Endothelial cell of umbilical vein (primary cell): ENCODE results near the gene EDN1. TPM values are rescaled to one million over a fixed set of nuclear protein-coding genes. Genes with fewer than 3 reads are reported as not detected.

ENCODE experiments used
- BruUV-seq: library from RNA; stranded (reverse); fragments of 400-500 nt; replicated peaks from 2 replicates; lab custom pipeline; 2021; lab: Mats Ljungman, UMichigan
- CTCF ChIA-PET: fragments of 300-600, 350-600 bp; sonication (Branson Sonifier 250); formaldehyde crosslinking; loops from one replicate; lab custom pipeline; 2021; ENCODE audit warnings: antibody characterized with exemption, inconsistent platforms; lab: Charles Lee
- POLR2A ChIA-PET: fragments of 300-600, 350-600 bp; sonication (Branson Sonifier 250); formaldehyde crosslinking; loops from one replicate; lab custom pipeline; 2021; ENCODE audit warnings: antibody characterized with exemption, inconsistent platforms; lab: Charles Lee
- DNase-seq: peaks from one replicate; pipeline ENCODE4 v3.0.0-alpha.2; 2011; ENCODE audit warnings: low read depth, low spot score
- FAIRE-seq: peaks from 2 replicates; lab custom pipeline; 2011; peaks lifted over from hg19 to GRCh38; lab: Jason Lieb, UNC
- H2AFZ ChIP-seq: 2 replicates; pipeline ENCODE4 v1.6.0; 2012; ENCODE audit warnings: low read depth, low read length, control low read depth, inconsistent platforms
- H3K27ac ChIP-seq: 2 replicates; pipeline ENCODE4 v1.5.1; 2011; ENCODE audit warnings: low read depth, mild to moderate bottlenecking, control low read depth, low read length, moderate library complexity; ENCODE audit not compliant: insufficient read depth
- H3K27me3 ChIP-seq, 2 experiments: 2 replicates each; pipeline versions ENCODE4 v1.6.0 to v1.6.1; 2011; ENCODE audit warnings: low read length in 2 of 2, mixed read lengths in 1 of 2; ENCODE audit not compliant: control insufficient read depth in 2 of 2, insufficient read depth in 2 of 2
- H3K36me3 ChIP-seq, 2 experiments: 2 replicates in 1 of 2; 3 replicates in 1 of 2; pipeline ENCODE4 v1.5.1; 2011; ENCODE audit warnings: low read length in 2 of 2, mild to moderate bottlenecking in 1 of 2, moderate library complexity in 1 of 2; ENCODE audit not compliant: control insufficient read depth in 2 of 2, insufficient read depth in 2 of 2; ENCODE audit errors: extremely low read depth in 1 of 2
- H3K4me1 ChIP-seq: 3 replicates; pipeline ENCODE4 v1.5.1; 2011; ENCODE audit warnings: mild to moderate bottlenecking, low read length; ENCODE audit not compliant: control insufficient read depth, insufficient read depth; ENCODE audit errors: extremely low read depth
- H3K4me2 ChIP-seq: 2 replicates; pipeline ENCODE4 v1.6.1; 2011; ENCODE audit warnings: low read length, control low read depth, mixed read lengths; ENCODE audit not compliant: insufficient read depth
- H3K4me3 ChIP-seq, 3 experiments: fragments of 200-600 bp in 1 of 3; sonication (generic), shearing (Covaris generic) in 1 of 3; replicated peaks in 1 of 3; 2 replicates each; pipeline ENCODE4 v1.5.1; 2011 to 2016; ENCODE audit warnings: control low read depth in 3 of 3, low read length in 3 of 3, mild to moderate bottlenecking in 2 of 3, inconsistent platforms in 1 of 3, low read depth in 1 of 3, moderate library complexity in 1 of 3; ENCODE audit not compliant: insufficient read depth in 1 of 3
- H3K79me2 ChIP-seq: 2 replicates; pipeline ENCODE4 v1.6.0; 2012; ENCODE audit warnings: low read length, inconsistent platforms; ENCODE audit not compliant: control insufficient read depth, insufficient read depth
- H3K9ac ChIP-seq: replicated peaks from 2 replicates; pipeline ENCODE3; 2011; ENCODE audit warnings: low read length, control low read depth; ENCODE audit not compliant: insufficient read depth; ENCODE audit errors: extremely low read depth
- H3K9me1 ChIP-seq: replicated peaks from 3 replicates; pipeline ENCODE4 v1.6.0; 2011; ENCODE audit warnings: mild to moderate bottlenecking, low read length; ENCODE audit not compliant: control insufficient read depth, insufficient read depth; ENCODE audit errors: extremely low read depth
- H3K9me3 ChIP-seq: replicated peaks from 2 replicates; pipeline ENCODE4 v1.5.1; 2012; ENCODE audit warnings: low read length, inconsistent platforms; ENCODE audit not compliant: control insufficient read depth, insufficient read depth
- H4K20me1 ChIP-seq: replicated peaks from 2 replicates; pipeline ENCODE3; 2011; ENCODE audit warnings: mild to moderate bottlenecking, low read length; ENCODE audit not compliant: control insufficient read depth, insufficient read depth; ENCODE audit errors: extremely low read depth
- CTCF ChIP-seq, 2 donors: IDR thresholded peaks; 1 replicate in 1 of 2; 2 replicates in 1 of 2; pipeline ENCODE4 v1.5.1; 2011; ENCODE audit warnings: low read length in 2 of 2, mild to moderate bottlenecking in 2 of 2, moderate library complexity in 2 of 2, control low read depth in 1 of 2, inconsistent platforms in 1 of 2, low read depth in 1 of 2; ENCODE audit not compliant: insufficient read depth in 1 of 2; ENCODE audit errors: extremely low read depth in 1 of 2
- EZH2 ChIP-seq: IDR thresholded peaks from 2 replicates; pipeline ENCODE4 v1.6.1; 2012; ENCODE audit warnings: borderline replicate concordance, low read depth, mild to moderate bottlenecking, moderate library complexity, low read length, inconsistent platforms; ENCODE audit not compliant: severe bottlenecking
- FOS ChIP-seq: IDR thresholded peaks from 2 replicates; pipeline ENCODE4 v1.6.1; 2011; ENCODE audit warnings: mild to moderate bottlenecking, low read length, moderate library complexity, borderline replicate concordance; ENCODE audit not compliant: insufficient read depth
- GATA2 ChIP-seq: IDR thresholded peaks from 2 replicates; pipeline ENCODE4 v1.7.0; 2011; ENCODE audit warnings: low read depth, mild to moderate bottlenecking, moderate library complexity, mixed read lengths, low read length; ENCODE audit not compliant: insufficient read length, insufficient read depth
- JUN ChIP-seq: IDR thresholded peaks from 2 replicates; pipeline ENCODE4 v1.6.1; 2011; ENCODE audit warnings: borderline replicate concordance, low read depth; ENCODE audit not compliant: insufficient read length, insufficient read depth
- MYC ChIP-seq: IDR thresholded peaks from one replicate; pipeline ENCODE4 v1.6.1; 2011; ENCODE audit warnings: mild to moderate bottlenecking, low read depth, low read length
- POLR2A ChIP-seq: IDR thresholded peaks from 2 replicates; pipeline ENCODE4 v1.6.1; 2012; ENCODE audit warnings: low read depth, mild to moderate bottlenecking, control low read depth, low read length
- POLR2AphosphoS5 ChIP-seq: IDR thresholded peaks from 2 replicates; pipeline ENCODE4 v1.6.1; 2012; ENCODE audit warnings: low read depth, mild to moderate bottlenecking, control low read depth, low read length, moderate library complexity; ENCODE audit not compliant: insufficient read depth
- dilution Hi-C: fragments of 300-500 bp; cut with MboI; formaldehyde crosslinking; loops from one replicate; pipeline ENCODE4 v1.15.0; 2019; ENCODE audit warnings: low sequenced_read_pairs; ENCODE audit not compliant: extremely low pct_ligation_motif_present
- intact Hi-C: fragments of 100-400 bp; cut with micrococcal nuclease; formaldehyde crosslinking; loops from one replicate; pipeline ENCODE4 v1.10.0; 2022
- polyA plus RNA-seq, 4 experiments: library from polyadenylated mRNA; depleted of rRNA in 3 of 4; stranded (reverse) in 3 of 4; unstranded in 1 of 4; fragments of >200 nt; gene quantifications; 2 replicates each; pipeline versions ENCODE4 v1.2.1 to v1.2.3, GENCODE V29; 2011 to 2012; ENCODE audit warnings: missing spikeins in 1 of 4
- total RNA-seq: library from RNA; stranded (reverse); gene quantifications from 2 replicates; pipeline ENCODE4 v1.2.3, GENCODE V29; 2021
- TF ChIP-seq, protein P1 (sequence below): IDR thresholded peaks from 2 replicates; pipeline ENCODE4 v1.6.1; 2011; ENCODE audit not compliant: insufficient read depth, insufficient read length

EDN1 gene
- total and polyA plus RNA-seq, 2 donors (not counting 3 experiments of a cell fraction or from before 2014, with no cell fraction given): 493 to 498 TPM

DNA sequence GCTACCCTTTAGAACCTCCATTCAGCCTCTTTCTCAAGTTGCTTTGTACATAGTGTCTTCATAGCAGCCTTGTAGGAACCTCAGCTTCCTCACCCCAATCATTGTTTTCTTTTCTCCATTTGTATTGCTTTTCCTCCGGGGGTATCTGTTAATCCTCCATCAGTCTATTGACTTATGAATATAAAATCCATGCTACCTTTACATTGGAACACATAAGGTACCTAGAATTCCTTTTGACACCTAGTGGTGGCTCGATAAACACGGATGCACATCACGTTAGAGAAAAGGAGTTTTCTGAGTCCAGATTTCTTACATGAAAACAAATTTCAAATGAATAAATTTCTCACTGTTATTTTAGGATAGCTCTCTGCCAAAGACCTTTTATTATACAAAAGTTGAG lies 6.3 kb upstream of the EDN1 start:
- Histone ChIP-seq H3K9me1 (no peaks in the 10 kb centered on the region), H3K79me2 (no peaks in the 10 kb centered on the region), H3K36me3 (no peaks in the 10 kb centered on the region), H3K9me3 (no peaks in the 10 kb centered on the region), H3K4me1 (peaks cover 6% of the 10 kb centered on the region), H3K27ac (no peak overlapping the region), H3K4me3 (no peak overlapping the region), H3K9ac (no peak overlapping the region), H3K4me2 (no peak overlapping the region), H3K27me3 (no peaks in the 10 kb centered on the region), H2AFZ (no peak overlapping the region), H4K20me1 (no peaks in the 10 kb centered on the region)
- BruUV-seq: no TSS peak
- ChIA-PET CTCF (no interaction called here), POLR2A (no interaction called here)
- no peak for TF ChIP-seq POLR2A
- no peak for TF ChIP-seq FOS
- TF ChIP-seq JUN: no peak
- TF ChIP-seq EZH2: no peak
- TF ChIP-seq, protein P1, sequence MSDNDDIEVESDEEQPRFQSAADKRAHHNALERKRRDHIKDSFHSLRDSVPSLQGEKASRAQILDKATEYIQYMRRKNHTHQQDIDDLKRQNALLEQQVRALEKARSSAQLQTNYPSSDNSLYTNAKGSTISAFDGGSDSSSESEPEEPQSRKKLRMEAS: no peak
- TF ChIP-seq GATA2: no peak
- TF ChIP-seq POLR2AphosphoS5: no peak
- no peak for TF ChIP-seq CTCF (IDR thresholded peaks at IDR 0.05; ENCODE audit: extremely low read depth in 1 of 2, insufficient read depth in 1 of 2, low read depth in 1 of 2, low read length in 2 of 2)
- no peak for TF ChIP-seq MYC
- intact Hi-C loops: loop anchor here (5.0 to 10.0 kb wide), 2 partner anchors 37 to 209 kb away; no protein-coding TSS in a partner anchor
- dilution Hi-C loops: loop anchor here (25.0 kb wide), 3 partner anchors 203 to 672 kb away; no protein-coding TSS in a partner anchor
- DNase-seq (no peak), FAIRE-seq (no peak)
